A673 (cell line): Measurements from ENCODE around the gene FBLN1.

Experiments used
- EZH2 ChIP-seq: fragments of 200-600 bp; sonication (generic); IDR thresholded peaks from 2 replicates; pipeline ENCODE4 v1.6.1; 2017; ENCODE audit warnings: borderline replicate concordance, low read depth, mild to moderate bottlenecking, mixed read lengths, antibody characterized with exemption, low read length; ENCODE audit not compliant: poor library complexity, severe bottlenecking
- TF ChIP-seq, protein P1 (sequence below): fragments of 300-800, 200-600 bp; sonication (generic); conservative IDR thresholded peaks from 2 replicates; pipeline ENCODE4 v1.5.1; 2017; ENCODE audit warnings: low read depth, mild to moderate bottlenecking, antibody characterized with exemption, low read length, moderate library complexity, mixed read lengths

DNA sequence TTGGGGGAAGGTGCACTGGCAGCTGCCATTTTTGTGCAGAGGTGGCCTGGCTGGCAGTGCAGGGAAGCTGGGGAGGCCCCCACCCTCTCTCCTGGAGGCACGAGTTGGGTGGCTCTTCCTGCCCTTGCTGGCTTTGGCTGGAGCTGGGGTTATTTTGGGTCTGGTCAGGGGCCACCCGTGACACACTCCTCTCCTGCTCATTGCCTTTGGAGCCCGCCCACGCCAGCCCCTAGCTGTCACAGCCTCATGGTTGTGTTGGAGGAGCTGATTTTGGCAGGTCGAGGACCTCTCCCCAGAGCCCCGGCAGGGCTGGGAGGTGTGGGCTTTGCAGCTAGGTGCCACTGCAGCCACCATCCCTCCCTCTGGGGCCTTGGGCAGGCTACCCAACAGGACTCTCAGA, 21.5 kb downstream of the FBLN1 start:
- TF ChIP-seq, protein P1, sequence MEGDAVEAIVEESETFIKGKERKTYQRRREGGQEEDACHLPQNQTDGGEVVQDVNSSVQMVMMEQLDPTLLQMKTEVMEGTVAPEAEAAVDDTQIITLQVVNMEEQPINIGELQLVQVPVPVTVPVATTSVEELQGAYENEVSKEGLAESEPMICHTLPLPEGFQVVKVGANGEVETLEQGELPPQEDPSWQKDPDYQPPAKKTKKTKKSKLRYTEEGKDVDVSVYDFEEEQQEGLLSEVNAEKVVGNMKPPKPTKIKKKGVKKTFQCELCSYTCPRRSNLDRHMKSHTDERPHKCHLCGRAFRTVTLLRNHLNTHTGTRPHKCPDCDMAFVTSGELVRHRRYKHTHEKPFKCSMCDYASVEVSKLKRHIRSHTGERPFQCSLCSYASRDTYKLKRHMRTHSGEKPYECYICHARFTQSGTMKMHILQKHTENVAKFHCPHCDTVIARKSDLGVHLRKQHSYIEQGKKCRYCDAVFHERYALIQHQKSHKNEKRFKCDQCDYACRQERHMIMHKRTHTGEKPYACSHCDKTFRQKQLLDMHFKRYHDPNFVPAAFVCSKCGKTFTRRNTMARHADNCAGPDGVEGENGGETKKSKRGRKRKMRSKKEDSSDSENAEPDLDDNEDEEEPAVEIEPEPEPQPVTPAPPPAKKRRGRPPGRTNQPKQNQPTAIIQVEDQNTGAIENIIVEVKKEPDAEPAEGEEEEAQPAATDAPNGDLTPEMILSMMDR, result no peak
- no peak for TF ChIP-seq EZH2
